Stimulated activated CD8-positive, alpha-beta memory T cell treated with anti-CD3 and anti-CD28 coated beads, Interleukin-4, amount 100 ng/mL, for 48 hours (primary cell): Measurements from ENCODE around the gene LGALS3BP.
"Not testable (repeated sequence)": the region's sequence is repeated elsewhere in the genome, so short reads cannot be mapped to it uniquely, and the experiment has no call there.

ENCODE experiments used
- DNase-seq: peaks from one replicate; pipeline ENCODE4 v3.0.0-alpha.2; 2020

The LGALS3BP gene

DNA sequence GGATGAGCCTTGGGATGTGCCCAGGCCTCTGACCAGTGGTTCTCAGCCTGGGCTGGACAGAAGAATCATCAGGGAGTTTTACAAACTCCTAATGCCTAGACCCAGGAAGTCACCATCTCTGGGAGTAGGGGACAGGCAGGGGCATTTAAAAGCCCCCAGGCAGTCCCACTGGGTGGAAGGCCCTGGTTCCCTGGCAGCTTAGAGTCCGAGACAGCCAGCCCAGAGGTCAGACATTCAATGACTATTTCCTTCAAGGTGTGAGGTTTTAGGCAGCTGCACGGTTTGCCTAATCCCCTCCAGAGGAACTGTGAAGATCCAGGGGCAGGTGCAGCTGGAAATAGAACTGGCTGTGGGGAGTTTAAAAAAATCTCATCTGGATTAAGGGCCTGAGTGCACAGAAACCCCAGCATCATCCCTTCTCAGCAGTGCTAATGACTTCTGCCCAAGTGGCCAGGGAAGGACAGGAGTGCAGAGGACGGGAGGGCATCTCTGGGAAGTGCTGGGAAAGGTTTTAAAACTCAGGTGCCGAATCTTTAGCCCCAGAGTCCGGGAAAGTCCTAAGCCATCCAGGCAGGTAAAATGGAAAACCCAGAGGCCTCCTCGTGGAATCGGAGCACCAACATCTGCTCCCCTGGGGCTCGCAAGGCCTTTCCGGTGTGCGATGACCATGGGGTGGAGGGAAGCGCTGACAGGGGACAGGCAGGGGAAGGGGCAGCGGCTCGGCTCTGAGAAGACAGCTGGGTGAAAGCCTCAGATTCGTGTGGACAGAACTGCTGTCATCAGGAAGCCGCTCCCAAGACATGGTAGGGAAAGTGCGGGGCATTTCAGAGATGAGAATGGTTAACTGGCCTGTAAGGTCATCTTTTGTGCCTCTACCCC, 1.5 kb upstream of the LGALS3BP start:
- no peak for DNase-seq

DNA sequence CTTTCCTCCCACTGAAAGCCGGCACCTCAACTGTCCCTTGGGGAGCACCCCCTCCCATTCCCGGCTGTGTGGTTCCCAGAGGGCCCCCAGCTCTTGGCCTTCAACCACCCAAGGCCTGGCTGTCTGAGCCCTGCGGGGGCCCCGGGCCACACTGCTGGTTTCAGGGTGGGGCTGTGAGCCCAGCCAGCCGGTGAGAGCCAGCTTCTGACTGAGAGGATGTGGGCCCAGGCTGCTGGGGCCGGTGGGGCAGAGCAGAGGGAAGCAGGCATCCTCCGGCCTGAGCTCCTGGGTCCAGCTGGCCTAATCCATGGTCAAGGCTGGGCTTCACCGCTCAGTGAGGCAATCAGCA, 875 bp upstream of the LGALS3BP start:
- DNase-seq, result no peak

DNA sequence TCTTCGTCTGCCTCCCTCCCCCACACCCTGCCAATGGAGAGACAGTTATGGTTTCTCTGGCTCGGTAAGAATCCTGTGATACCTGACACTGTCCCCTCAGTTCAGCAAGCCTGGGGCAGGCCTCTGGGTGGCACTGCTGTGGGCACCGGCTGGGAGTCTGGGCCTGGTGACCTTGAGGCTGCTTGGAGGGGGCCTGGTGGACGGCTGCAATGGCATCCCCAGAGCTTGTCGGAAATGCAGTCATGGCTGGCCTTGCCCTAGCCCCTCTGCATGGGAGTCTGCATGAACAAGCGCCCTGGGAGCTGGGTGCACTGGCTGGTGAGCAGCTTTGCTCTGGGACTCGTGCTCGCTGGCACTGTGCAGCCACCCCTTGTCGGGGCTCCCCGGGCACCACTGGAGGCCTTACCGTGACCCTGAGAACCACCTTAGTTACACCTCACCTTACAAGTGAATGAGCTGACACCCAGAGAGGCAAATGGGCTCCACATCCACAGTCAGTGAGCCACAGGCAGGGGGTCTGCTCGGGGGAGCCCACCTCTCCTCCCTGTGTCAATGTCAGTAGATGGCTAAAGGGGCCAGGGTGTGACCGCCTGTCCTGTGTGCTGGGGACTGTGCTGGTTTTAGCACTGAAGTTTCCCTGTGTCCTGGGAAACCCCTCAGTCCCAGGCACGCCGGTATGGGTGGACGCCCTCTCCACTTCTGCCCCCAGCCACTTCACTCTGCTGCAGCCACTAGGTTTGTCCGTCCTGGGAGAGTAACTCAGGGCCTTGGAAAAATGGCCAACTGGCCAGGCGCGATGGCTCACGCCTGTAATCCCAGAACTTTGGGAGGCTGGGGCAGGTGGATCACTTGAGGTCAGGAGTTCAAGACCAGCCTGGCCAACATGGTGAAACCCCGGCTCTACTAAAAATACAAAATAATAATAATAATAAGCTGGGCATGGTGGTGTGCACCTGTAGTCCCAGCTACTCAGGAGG, 1.4 kb downstream of the LGALS3BP start:
- DNase-seq, result no peak

DNA sequence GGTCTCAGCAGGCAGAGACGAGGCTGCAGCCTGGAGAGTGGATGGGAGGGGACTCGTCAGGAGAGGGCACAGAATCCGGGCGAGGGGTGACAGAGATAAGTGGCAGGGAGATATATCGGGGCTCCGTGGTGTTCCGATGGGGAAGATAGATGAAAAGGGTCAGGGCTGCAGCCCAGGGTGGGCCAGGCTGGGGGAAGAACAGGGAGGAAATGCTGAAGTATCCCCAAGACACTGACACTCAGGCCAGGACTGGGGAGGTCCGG, 2.1 kb downstream of the LGALS3BP start:
- DNase-seq, result no peak

DNA sequence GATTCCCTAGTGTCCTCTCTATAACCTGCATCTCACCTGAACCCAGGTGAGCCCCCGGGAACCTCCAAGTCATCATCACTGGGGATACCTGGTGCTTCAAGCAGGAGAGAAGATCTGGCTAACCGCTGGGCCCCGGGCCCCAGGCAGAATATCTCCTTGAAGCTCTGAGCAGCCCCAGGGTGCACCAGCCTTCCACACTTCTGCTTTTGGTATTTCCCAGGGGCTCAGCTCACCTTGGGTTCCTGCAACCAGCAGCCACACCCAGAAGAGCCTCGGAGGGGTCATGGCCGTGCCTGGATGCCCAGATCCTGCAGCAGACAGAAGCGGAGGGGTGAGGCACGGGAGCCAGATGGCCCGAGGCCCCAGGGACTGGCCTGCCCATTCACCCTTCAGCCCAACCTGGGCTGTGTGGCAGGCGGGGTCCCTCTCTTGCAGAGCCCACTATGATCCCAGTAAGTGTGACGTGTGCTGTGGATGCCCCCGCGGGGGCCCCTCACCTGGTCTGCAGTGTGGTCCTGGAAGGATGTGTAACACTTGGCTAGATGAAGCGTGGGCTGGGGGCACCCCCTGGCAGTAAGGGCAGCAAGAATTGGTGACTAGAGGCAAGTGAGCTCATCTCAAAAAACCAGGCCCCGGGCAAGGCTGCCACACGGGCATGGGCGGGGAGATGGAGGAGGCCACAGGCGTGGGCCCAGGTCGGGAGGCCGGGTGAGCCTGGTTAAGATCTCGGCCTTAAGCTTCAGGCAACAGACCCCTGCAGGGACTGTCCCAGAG, 2.6 kb downstream of the LGALS3BP start:
- no peak for DNase-seq

DNA sequence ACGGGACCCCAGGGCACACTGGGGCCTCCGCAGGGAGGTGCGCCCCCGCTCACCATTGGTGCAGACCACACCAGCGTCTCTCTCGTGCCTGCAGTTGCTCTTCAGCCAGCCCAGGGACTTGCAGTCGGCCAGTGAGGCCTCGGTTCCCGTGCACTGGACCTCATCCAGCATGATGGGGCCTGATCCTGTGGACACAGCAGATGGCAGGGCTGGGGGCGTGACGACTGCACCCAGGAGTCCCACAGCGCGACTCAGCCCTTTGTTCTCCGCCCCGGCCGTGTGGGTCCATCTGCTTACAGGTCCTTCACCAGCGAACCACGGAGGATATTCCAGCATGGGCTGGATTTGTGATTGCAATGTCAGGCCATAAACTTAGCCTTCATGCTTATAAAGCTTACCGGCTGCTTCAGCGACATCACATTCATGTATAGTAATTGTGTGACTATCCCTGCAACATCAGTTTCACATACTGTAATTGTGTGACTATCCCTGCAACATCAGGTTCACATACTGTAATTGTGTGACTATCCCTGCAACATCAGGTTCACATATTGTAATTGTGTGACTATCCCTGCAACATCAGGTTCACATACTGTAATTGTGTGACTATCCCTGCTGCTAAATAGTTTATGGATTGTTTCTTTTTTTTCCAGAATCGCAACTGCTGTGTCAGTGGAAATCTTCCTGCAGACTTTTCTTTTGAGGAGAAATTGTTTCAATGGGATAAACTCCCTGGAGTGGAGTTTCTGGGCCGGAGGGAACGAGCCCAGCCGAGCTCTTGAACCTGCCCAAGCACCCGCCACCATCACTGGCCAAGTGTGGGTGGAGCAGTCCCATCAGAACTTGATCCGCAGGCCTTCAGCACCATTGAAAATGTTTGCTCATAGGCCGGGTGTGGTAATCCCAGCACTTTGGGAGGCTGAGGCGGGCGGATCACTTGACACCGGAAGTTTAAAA, 4.8 kb downstream of the LGALS3BP start:
- no peak for DNase-seq

DNA sequence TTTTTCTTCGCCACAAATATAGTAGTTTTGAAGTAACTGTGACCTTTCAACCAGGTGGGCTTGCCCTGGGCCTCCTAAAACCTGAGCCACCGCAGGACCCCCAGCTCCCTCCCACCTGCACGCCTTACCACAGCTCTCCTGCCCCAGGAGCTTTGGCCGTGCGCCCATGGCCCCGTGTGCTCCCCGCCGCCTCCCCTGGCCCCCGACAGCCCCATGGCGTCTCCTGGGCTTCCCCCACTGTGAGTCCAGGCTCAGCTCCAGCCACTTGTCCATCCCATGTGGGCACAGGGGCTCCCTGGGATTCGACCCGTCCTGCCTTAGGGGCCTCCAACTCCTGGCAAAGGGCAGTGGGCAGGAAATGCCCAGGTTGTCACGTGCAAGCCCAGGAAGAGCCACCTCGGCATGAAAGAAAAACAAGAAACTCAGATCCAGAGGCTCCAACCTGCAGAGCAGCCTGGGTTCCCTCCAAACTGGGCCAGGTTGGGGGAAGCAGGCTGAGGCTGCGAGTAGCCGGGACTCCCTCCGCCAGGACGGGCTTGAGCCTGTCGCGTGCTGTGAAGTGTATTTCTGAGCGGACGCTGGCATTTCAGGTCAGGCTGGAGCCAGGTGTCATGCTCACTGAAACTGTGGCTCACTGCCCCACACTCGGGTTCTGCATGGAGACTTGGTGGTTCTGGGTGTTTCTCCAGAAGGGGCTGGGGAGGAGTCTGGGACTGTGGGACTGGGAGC, 5.8 kb downstream of the LGALS3BP start:
- no peak for DNase-seq

DNA sequence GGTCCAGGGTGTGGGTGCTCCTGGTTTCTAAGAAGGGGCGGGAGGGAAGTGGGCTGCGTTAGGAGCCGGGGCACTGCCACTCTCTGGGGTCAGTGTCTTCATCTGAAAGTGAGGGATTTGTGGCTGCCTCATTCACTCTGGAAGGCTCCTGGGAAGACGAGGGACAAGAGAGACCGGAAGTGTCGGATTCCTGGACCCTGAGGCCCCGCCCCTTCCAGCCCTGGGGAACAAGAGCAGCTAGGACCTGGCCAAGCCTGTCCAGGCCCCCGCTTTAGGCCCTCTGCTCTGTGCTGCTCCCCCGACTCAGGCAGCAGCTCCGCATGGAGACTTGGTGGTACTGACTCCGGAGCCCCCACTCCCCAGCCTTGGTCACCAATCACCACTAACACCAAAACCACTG, 6.5 kb downstream of the LGALS3BP start:
- DNase-seq, result no peak

DNA sequence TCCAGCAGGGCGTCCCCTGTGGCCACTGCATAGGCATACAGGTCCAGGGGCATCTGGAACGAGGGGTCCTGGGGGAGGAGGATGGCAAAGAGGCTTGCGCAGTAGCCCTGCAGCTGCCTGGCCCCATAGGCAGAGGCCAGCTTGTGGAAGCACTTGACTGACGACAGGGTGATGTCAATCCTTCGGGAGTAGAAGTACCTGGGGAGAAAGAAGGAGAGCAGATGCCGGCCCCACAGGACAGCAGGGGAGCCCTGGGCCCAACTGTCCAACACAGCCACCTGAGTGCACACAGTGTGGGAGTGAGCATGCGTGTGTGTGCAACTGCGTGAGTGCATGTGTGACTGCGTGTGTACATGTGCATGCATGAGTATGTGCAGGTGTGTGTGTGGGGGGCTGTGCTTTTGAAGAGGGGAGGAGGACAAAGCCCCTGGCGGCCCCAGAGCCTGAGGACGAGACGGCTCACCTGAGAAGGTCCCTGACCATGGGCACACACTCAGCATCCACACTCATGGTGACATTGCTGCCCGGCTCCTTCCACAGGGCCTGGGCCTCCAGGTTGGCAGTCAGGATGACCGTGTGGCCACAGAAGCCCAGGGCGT, 7.1 kb downstream of the LGALS3BP start:
- DNase-seq, result no peak

DNA sequence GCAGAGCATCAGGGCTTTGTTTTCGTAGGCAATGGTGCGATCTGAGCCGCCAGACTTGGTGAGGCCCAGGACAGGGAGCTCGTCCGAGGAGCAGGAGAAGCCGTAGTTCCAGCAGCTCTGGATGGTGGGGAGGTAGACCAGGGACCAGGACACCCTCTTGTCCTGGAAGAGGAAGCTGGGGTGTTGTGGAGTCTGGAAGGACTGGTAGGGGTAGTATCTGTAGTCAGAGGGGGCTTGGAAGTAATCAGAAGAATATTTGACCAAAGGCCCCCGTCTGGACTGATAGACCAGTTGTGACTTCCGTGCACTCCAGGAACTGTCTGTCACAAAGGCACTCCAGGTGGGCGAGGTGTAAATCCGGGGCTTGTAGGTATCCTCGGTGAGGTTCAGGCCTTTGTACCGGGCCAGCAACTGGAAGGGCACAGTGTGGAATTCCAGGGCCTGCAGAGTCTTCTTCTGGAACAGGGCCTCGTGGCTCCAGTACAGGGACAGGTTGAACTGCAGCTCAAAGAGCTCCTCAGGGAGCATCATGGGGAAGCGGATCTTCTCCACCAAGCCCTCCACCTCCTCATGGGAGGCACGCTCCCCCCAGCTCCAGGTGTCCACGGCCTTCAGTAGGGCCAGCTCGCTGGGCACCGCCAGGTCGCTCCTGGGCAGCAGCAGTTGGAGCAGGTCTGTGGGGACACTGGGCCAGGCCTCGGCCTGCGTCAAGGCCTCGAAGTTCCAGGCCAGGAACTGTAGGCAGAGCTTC, 7.8 kb downstream of the LGALS3BP start:
- DNase-seq, result no peak

DNA sequence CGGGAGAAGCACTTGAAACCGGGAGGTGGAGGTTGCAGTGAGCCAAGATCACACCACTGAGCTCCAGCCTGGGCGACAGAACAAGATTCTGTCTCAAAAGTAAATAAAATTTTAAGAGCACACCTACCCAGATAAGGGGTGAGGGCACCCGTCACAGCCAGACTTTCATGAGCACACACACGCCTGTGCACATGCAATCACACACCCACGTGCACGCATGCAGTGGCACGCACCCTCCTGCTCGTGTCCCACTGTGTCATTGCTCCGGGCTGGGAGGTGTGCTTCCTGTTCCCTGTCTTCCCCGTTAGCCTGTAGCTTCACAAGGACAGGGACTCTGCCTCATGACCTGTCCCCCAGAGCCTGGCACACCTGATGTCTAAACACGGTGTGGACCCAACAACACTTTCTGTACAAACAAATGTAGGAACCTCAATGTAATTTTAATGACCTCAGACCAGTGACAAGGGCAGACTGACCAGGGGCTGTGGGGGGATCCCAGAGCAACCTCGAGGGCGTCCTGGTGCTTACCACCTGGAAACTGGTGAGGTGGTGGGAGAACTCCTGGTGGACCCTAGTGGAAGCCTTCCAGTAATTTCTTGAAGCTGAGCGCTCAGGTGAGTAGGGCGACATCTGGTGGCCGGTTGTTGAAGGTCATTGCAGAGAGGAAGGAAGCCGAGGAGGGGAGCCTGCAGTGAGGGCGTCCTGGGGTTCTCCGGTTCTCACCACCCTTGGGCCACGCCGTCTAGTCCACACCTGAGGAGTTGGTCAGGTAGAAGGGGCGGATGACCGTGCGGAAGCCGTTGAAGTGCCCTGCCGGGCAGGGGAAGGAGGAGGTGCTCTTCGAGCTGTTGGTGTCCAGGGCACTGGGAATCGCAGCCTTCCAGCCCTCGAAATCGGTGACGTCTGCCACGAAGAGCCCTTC, 8.6 kb downstream of the LGALS3BP start:
- peak; percentile 90 for DNase-seq

DNA sequence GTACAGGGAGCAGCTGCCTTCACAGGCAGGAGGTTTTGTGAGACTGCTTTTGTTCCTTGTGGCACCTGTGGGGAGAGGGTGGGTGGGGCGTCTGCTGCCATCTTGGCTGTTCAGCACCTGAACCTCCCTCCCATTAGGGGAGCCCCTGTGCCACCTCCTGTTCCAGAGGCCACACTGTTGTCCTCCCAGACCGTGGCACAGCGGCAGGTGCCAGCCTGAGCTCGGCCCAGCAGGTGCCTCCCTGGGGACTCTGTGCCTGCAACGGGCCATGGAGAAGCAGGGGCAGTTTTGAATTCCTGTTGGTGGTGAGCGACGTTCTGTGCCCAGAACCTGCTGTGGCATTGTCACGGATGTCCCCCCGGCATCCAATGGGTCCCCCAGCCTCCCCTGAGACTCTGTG, 9.9 kb downstream of the LGALS3BP start:
- no peak for DNase-seq

DNA sequence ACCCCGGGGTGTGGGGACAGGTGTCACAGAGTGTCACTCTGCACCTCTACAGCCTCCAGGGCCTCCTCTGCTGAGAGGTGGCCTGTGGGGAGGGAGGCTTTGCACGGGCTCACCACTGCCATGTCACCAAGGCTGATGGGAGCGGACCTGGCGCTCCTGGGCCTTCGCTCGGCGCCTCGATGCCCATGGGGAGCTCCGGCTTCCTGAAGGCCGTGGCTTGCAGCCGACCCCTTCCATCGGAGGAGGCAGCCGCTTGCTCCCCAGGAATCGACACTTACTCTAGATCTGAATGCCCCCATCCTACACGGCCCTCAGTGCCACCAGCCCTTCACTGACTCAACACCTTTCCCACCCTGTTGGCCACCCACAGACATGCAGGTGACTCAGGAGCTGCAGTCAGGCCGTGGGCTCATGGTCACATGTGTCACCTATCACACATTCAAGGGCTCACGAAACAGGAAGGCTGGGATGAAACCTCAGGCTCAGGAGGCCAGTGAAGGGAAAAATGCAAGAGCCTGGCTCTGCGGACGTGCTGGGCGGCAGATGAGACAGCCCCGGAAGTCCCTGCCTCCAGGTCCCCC, 11.9 kb downstream of the LGALS3BP start:
- no peak for DNase-seq

DNA sequence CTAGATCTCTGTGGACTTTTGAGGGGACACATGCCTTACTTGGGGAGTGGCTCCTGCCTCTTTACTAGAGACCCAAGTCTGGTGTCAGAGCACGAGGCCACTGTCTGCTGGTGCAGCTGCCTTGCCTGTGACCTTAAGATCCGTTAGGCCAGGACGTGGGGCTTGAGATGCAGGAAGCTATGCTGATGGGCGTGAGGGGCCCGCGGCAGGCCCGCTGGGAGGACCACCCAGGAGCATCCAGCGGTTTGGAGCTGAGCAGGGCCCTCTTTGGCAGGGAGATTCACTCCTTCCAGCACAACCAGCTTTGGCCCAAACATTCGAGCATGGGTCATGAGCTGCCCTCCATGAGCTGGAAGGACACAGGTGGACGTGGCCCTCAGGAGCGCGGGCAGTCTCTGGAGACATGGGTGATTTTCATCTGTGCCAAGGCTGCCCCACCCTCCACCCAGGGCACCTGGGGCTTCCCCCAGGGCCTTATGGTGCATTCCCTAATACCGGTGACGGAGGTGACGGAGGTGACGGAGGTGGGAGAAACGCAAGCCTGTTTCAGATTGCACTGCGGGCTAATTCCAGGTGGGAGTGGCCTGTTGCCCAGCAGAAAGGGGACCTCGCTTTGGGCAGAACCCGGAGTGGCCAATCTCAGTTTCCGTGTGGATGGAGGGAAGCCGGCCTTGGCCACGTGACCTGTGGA, 12.7 kb downstream of the LGALS3BP start:
- DNase-seq, result no peak

DNA sequence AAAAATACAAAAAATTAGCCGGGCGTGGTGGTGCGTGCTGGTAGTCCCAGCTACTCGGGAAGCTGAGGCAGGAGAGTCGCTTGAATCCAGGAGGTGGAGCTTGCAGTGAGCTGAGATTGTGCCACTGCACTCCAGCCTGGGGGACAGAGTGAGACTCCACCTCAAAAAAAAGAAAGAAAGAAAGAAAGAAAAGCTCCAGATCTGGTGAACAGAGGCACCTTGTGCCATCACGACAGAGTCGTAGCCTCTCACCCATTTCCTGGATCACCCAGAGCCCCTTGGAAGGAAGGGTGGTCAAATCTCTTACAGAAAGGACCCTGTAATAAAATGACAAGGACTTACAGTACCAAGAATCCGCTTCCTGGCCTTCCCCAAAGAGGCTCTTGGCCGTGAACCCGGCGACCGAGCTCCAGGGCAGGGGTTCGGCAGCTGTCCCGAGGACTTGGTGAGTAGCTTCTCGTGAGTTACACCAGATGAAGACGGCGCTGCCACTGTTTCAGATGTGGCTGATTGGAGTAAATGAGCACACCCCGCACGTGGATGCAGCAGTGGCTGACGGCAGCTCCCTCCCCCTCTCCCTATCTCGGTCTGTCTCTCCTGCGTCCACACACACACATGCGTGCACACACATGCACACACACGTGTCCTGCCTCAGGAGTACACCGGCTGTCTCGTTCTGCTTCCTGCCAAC, 13.5 kb downstream of the LGALS3BP start:
- no peak for DNase-seq

DNA sequence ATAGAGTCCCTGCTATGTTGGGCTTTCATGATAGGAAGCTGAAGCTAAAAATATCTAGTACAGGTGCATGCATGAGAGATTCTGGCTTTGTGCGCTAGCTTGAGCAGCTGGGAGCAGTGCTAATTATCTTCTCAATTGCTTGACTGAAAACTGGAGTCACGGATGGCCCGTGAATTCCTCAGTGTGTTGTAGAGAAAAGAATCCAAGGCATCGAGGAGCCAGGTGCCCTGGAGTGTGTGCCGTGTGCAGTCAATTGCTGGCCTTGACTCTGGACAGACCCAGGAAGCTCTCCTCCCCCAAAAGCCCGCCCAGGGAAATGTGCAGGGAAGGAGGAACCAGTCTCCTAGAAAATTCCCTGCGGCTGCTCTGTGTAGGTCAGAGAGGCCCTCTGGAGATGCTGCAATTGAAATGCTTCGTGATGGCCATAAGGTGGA, 14.2 kb downstream of the LGALS3BP start:
- DNase-seq, result no peak

DNA sequence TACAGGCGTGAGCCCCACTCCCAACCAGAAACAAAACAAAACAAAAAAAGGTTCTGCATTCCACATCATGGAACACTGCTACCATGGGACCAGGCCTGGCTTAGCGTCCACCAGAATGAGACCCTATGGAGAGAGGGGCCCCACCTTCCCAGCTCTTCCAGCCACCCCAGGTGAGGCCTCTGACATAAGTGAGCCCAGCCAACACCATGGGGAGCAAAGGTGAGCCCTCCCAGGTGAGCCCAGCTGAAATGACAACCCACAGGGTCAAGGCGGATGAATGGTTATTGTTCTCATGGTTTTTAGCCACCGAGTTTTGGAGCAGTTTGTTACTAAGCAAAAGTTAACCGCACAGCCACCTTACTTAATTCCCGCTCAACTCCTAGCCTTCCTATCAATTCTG, 16.3 kb downstream of the LGALS3BP start:
- no peak for DNase-seq

DNA sequence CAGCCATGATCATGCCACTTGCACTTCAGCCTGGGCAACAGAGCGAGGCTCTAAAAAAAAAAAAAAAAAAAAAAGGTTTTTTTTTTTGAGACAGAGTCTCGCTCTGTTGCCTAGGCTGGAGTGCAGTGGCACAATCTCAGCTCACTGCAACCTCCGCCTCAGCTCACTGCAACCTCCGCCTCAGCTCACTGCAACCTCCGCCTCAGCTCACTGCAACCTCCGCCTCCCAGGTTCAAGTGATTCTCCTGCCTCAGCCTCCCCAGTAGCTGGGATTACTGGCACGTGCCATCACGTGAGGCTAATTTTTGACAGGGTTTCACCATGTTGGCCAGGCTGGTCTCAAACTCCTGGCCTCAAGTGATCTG, 16.8 kb downstream of the LGALS3BP start:
- DNase-seq, result not testable (repeated sequence)
